Epithelial cell of esophagus (primary cell): ENCODE results near the gene SLC9A5.

Source experiments
- DNase-seq: peaks from one replicate; pipeline ENCODE4 v3.0.0; 2010; ENCODE audit warnings: low read depth
- H3K4me3 ChIP-seq: 2 replicates; pipeline ENCODE4 v1.5.1; 2011; ENCODE audit warnings: mild to moderate bottlenecking, low read length, control low read depth
- TF ChIP-seq, protein P1 (sequence below): IDR thresholded peaks from 2 replicates; pipeline ENCODE4 v1.5.1; 2011; ENCODE audit warnings: low read depth, mild to moderate bottlenecking, low read length, control low read depth, inconsistent platforms; ENCODE audit not compliant: insufficient read depth; ENCODE audit errors: missing control alignments

The SLC9A5 gene

DNA sequence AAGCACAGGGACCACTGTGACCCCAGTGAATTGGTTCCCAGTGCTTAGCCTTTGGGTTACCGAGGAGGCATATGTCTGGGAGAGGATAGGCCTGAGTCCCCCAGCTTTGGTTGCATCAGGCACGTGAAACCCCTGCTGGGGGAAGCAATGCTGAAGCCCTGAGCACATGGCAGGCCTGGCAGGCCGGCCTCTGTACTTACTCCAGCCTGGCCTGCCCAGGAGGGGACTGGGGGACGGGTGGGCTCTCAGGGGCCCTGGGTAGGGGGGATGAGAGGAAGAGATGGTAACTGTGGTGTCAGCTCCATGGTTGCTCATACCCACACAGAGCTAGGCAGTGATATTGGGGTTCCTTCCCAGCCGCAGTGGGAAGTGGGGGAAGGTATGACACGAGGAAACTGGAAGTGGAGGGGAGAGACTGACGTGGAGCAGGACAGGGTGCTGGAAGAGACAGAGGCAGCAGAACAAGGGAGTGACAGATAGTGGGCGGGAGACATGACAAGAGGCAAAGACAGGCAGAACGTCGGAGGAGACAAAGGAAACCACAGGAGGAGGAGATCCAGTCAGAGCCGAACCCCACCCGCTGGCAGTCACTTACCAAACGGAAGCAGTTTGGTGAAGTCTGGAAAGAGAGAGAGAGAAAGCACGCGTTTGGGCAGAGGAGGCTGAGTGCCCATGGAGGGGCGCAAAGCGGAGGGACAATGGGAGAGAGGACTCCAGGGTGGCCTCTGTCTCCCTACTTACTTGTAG lies 12.8 kb upstream of the SLC9A5 start:
- peak; percentile 53 for DNase-seq
- H3K4me3 ChIP-seq = no peak overlapping the region
- TF ChIP-seq, protein P1, sequence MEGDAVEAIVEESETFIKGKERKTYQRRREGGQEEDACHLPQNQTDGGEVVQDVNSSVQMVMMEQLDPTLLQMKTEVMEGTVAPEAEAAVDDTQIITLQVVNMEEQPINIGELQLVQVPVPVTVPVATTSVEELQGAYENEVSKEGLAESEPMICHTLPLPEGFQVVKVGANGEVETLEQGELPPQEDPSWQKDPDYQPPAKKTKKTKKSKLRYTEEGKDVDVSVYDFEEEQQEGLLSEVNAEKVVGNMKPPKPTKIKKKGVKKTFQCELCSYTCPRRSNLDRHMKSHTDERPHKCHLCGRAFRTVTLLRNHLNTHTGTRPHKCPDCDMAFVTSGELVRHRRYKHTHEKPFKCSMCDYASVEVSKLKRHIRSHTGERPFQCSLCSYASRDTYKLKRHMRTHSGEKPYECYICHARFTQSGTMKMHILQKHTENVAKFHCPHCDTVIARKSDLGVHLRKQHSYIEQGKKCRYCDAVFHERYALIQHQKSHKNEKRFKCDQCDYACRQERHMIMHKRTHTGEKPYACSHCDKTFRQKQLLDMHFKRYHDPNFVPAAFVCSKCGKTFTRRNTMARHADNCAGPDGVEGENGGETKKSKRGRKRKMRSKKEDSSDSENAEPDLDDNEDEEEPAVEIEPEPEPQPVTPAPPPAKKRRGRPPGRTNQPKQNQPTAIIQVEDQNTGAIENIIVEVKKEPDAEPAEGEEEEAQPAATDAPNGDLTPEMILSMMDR = no peak

DNA sequence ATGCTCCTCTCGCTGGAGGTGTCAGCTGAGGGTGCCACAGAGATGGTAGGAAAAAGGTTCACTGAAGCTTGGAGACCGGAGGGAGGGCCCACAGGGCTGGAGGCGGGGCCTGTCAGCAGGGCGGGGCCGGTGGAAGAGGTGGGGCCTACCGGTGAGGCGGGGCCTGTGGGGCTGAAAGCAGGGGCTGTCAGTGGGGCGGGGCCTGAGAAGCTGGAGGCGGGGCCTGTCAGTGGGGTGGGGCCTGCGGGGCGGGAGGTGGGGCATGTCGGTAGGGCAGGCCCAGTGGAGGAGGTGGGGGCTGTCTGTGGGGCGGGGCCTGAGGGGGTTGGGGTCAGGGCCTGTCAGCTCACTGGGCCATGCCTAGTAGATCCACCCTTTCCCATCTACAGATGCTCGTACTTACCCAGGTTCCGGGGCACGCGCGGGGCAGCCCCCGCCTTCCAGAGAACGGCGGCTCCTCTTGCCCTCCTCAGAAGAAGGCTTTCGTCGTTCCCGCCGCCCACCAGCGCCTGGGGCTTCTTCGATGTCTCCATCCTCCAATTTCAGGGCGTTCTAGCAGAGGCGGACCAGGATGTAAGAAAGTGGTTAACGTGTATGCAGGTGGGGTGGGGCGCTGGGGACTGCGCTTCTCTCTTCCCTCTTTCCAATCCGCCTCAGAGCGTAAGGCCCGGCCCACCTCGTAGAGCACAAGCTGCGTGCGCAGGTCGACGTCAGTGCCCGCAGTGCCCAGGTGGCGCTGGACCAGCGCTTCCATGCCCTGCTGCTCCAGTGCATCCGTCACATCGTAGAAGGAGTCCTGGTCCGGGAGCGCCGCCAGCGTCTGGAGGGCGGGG lies 12.0 kb upstream of the SLC9A5 start:
- DNase-seq = peak; percentile 79
- no peak overlapping the region for H3K4me3 ChIP-seq

DNA sequence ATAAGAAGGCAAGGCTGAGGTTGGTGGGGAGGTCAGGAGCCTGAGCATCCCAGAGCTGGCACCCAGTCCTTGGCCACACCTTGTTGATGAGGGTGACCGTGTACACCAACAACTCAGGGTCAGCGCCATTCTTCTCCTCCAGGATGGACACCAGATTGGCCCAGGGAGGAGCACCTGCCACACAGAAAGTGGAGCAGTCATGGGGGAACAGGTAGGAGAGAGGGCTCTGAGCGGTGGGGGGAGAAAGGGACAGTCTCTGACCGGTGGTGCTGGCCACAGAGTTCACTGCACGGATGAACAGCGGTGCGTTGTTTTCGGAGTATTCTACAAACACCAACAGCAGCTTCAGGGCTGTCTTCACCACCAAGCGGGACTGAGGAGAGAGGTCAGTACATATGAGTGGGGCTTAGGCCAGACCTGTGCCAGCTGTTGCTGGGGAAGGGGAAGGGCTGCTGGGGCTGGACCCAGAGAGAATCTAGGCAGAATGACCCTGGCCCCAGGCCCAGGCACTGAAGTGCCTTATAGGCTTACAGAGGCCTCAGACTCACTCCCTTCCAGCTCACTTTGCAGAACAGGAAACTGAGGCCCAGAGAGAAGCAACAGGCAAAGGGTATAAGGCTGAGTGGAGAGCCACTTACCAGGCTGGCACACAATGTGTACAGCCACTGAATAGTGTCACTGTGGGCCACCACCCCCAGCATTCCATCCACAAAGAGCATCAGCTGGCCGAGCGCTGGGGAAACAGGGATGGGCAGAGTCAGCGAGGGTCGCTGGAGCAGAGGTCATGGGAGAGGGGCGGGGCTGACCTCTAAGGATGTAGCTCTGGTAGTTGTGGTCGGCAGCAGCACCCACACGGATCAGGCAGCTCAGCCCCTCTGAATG lies 11.1 kb upstream of the SLC9A5 start:
- no peak overlapping the region for H3K4me3 ChIP-seq
- DNase-seq = no peak
- TF ChIP-seq, protein P1 = no peak

More for the DNA sequence above, 12.0 kb upstream of the SLC9A5 start:
- TF ChIP-seq, protein P1 = no peak

DNA sequence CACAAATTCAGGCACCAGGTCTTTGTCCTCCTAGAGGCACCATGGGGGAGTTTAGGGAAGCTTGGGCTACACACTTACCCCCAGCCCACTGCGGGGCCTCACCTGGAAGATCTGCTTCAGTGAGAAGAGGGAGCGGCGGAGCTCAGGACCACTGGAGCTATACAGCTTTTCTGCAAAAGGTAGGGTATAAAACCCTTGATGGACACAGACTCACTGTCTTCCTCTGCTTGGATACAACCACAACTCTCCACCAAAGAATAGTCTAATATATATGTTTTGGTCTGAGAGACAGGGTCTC lies 10.6 kb upstream of the SLC9A5 start:
- H3K4me3 ChIP-seq = no peak overlapping the region
- no peak for DNase-seq
- TF ChIP-seq, protein P1 = no peak

DNA sequence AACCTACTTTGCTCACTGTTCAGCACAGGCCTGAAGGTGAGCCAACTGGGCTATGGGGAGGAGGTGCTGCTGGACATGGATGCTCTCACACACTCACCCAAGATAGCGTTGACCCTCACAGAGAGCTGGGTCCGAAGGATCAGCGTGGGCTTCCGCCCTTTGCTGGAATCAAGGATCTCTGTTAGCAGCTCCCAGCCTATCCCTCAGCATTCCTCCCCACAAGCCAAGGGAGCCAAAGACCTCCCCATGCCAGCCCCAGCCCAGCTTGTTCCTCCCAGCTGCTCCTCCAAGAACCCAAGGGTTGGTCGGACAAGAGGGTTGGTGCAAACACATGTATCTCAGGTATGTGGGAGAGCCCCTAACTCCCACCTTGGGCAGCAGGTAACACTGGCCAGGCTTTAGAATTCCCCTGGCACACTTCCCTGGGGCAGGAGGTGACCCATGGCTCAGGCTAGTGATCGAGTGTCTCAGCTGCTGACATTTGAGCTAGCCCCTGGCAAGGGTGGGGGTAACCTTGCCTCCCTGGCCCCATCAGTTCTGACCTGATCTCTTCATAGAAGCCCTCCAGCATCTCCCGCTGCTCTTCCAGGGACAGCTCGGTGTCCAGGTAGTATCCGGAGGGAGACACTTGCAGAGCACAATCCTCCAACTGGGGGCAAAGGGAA lies 9.8 kb upstream of the SLC9A5 start:
- DNase-seq = no peak
- no peak overlapping the region for H3K4me3 ChIP-seq
- TF ChIP-seq, protein P1 = no peak

DNA sequence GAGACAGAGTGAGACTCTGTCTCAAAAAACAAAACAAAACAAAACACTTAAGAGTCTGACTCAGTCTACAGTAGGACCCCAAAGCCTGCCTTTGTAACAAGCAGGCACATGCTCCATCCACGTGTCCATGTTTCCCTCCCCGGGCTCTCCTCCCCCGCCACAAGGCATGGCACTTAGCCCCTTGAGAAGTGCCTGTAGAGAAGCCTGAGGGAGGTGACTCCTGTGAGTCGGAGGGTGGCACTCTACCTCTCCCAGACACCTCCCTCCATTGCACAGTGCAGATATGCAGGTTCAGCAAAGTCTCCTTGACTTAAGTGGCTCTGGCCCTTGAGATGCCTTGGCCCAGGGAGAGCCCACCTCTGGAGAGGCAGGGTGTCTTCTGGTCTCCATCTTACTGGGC lies 8.3 kb upstream of the SLC9A5 start:
- TF ChIP-seq, protein P1 = no peak
- peak; percentile 70 for DNase-seq
- H3K4me3 ChIP-seq = no peak overlapping the region
